ENCODE results near the gene ACSBG1. TPM values are rescaled to one million over a fixed set of nuclear protein-coding genes. Genes with fewer than 3 reads are reported as not detected.

ACSBG1 gene
- total RNA-seq, 4 donors from 2014 or later: 0.09 to 0.31 TPM; not detected in 2

- no peak overlapping the region for H3K4me3 ChIP-seq
- no peak for DNase-seq
- peaks cover 39 to 86% (median 56%) of the 10 kb centered on the region in 3 donors for H3K4me1 ChIP-seq
- H3K9me3 ChIP-seq: no peaks in the 10 kb centered on the region
- TF ChIP-seq POLR2A (IDR thresholded peaks at IDR 0.05) (no peak), CTCF (IDR thresholded peaks at IDR 0.05) (no peak)
- intact Hi-C loops (cut with DNase I): no loop called here
- H3K27ac ChIP-seq: no peak overlapping the region
- H3K27me3 ChIP-seq: no peaks in the 10 kb centered on the region
- WGBS, 2 donors: 78 to 81% methylated on average over 4 of the region's 4 CpGs
- no peaks in the 10 kb centered on the region for H3K36me3 ChIP-seq
Measured at GRCh38 chr15:78213956-78214355, 20.4 kb downstream of the ACSBG1 start.

GRCh38 chr15:78213425-78213750, 21.0 kb downstream of the ACSBG1 start:
- TF ChIP-seq POLR2A (IDR thresholded peaks at IDR 0.05): no peak
- no peak for TF ChIP-seq CTCF (IDR thresholded peaks at IDR 0.05)
- Histone ChIP-seq H3K36me3 (no peaks in the 10 kb centered on the region), H3K4me3 (no peak overlapping the region), H3K27ac (peak overlapping the region in 2 of 4 donors; percentile 28 to 38), H3K4me1 (peaks cover 39 to 89% (median 58%) of the 10 kb centered on the region in 3 donors), H3K27me3 (no peaks in the 10 kb centered on the region), H3K9me3 (no peaks in the 10 kb centered on the region)
- intact Hi-C loops (cut with DNase I): no loop called here
- no peak for DNase-seq
- 20 to 62% methylated on average over 1 to 2 of the region's 6 CpGs for WGBS, 2 donors

GRCh38 chr15:78212546-78213424, 21.6 kb downstream of the ACSBG1 start:
- Histone ChIP-seq H3K4me3 (no peak overlapping the region), H3K9me3 (no peaks in the 10 kb centered on the region), H3K27ac (peak overlapping the region in 3 of 4 donors; percentile 28 to 54 (median 38)), H3K4me1 (peaks cover 39 to 89% (median 58%) of the 10 kb centered on the region in 3 donors), H3K36me3 (no peaks in the 10 kb centered on the region), H3K27me3 (no peaks in the 10 kb centered on the region)
- TF ChIP-seq CTCF (IDR thresholded peaks at IDR 0.05) (no peak), POLR2A (IDR thresholded peaks at IDR 0.05) (no peak)
- 33 to 62% methylated on average over 10 to 12 of the region's 17 CpGs for WGBS, 2 donors
- no peak for DNase-seq
- intact Hi-C loops (cut with DNase I): no loop called here

GRCh38 chr15:78212008-78212407, 22.4 kb downstream of the ACSBG1 start:
- no peak for TF ChIP-seq POLR2A (IDR thresholded peaks at IDR 0.05)
- no peak for TF ChIP-seq CTCF (IDR thresholded peaks at IDR 0.05)
- DNase-seq: no peak
- WGBS, 2 donors: 90 to 95% methylated on average over 6 to 8 of the region's 10 CpGs
- no peaks in the 10 kb centered on the region for H3K36me3 ChIP-seq
- intact Hi-C loops (cut with DNase I): no loop called here
- H3K27me3 ChIP-seq: no peaks in the 10 kb centered on the region
- no peak overlapping the region for H3K4me3 ChIP-seq
- H3K27ac ChIP-seq: peak overlapping the region in 1 of 4 donors; percentile 30
- no peaks in the 10 kb centered on the region for H3K9me3 ChIP-seq
- H3K4me1 ChIP-seq: peaks cover 40 to 86% (median 54%) of the 10 kb centered on the region in 3 donors

GRCh38 chr15:78211189-78211921, 23.0 kb downstream of the ACSBG1 start:
- intact Hi-C loops (cut with DNase I): no loop called here
- Histone ChIP-seq H3K4me1 (peaks cover 41 to 86% (median 47%) of the 10 kb centered on the region in 3 donors), H3K27me3 (no peaks in the 10 kb centered on the region), H3K36me3 (no peaks in the 10 kb centered on the region), H3K9me3 (no peaks in the 10 kb centered on the region), H3K27ac (peak overlapping the region in 2 of 4 donors; percentile 73 to 83), H3K4me3 (no peak overlapping the region)
- TF ChIP-seq POLR2A (IDR thresholded peaks at IDR 0.05): no peak
- TF ChIP-seq CTCF (IDR thresholded peaks at IDR 0.05): no peak
- no peak for DNase-seq
- 68 to 74% methylated on average over 11 to 12 of the region's 12 CpGs for WGBS, 2 donors

Measured in esophagus squamous epithelium (tissue), 5 donors.